GM08714 (cell line): ENCODE results near the gene MS4A6A.

Experiments
- H3K4me3 ChIP-seq: fragments of 200-500 bp; sonication (Bioruptor generic); 2 replicates; pipeline ENCODE4 v1.5.1; 2014; ENCODE audit warnings: mild to moderate bottlenecking, low read length, inconsistent platforms
- ZNF274 ChIP-seq: IDR thresholded peaks from 2 replicates; pipeline ENCODE4 v1.6.1; 2012; ENCODE audit warnings: mild to moderate bottlenecking, low read depth, low read length

The MS4A6A gene

DNA sequence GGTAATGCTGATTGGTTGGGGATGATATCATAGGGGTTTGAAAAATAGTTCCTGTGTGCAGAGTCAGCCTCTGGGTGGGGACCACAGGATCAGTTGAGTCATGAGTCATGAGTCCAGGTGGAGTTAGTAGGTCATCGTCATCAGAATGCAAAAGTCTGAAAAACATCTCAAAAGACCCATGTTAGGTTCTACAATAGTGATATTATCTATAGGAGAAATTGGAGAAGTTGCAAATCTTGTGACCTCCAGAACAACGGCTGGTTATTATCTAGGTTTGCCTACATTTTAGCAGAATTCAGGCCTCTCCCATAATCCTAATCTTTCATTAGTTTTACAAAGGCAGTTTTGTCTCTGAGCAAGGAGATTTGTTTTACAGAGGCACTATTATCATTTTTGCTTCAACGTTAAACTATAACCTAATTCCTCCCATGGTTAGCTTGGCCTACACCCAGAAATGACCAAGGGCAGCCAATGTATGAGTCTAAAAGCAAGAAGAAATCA lies 55.5 kb downstream of the MS4A6A start:
- TF ChIP-seq ZNF274, result no peak
- H3K4me3 ChIP-seq, result no peak overlapping the region

GRCh38 chr11:60125956-60126585 lies 56.8 kb downstream of the MS4A6A start:
- no peak overlapping the region for H3K4me3 ChIP-seq
- no peak for TF ChIP-seq ZNF274

DNA sequence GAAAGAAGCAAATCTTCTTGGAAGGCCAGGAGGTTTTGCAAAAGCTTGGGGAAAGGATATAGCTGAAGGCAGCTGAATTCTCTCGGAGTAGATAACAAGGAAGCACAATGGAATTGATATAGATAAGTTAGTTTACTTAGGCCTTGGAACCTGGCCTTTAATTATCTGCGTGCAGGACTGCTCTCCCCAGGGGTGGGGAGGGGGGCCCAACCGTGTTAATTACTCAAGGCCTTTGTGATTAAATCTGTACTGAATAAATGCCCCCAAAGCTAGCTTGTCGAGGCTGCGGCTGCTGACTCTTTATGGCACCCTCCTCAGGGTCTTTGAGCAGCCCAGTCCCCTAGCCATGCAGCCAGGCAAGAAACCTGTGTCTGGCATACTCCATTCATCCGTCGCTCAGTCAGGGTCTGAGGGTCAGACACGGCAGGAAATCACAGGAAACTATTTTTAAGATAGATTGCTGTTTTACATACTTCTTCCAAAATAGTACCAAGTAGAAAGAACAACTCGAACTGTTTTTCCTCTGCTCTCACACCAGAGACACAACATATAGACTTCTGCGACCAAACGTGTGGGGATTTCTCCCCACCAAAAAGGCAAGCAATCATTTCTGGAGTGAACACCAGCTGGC lies 58.0 kb downstream of the MS4A6A start:
- no peak overlapping the region for H3K4me3 ChIP-seq
- no peak for TF ChIP-seq ZNF274
